ENCODE results near the gene TCOF1.

- no peak for TF ChIP-seq CTCF (IDR thresholded peaks at IDR 0.05)
- no peak for TF ChIP-seq POLR2A (IDR thresholded peaks at IDR 0.05)
Measured at GRCh38 chr5:150364004-150364403, 6.5 kb downstream of the TCOF1 start.

Data from prostate gland (tissue), 2 donors.